Colonic mucosa (tissue), 4 donors: ENCODE results near the gene RARB. TPM values are rescaled to one million over a fixed set of nuclear protein-coding genes. Genes with fewer than 3 reads are reported as not detected.

Source experiments
- DNase-seq: peaks from one replicate; pipeline ENCODE4 v3.0.0-alpha.2; 2020
- H3K27ac ChIP-seq: fragments of 200-600 bp; one replicate; pipeline ENCODE4 v1.8.0; 2021
- H3K27me3 ChIP-seq: fragments of 200-600 bp; one replicate; pipeline ENCODE4 v1.8.0; 2021
- H3K36me3 ChIP-seq: fragments of 200-600 bp; one replicate; pipeline ENCODE4 v1.8.0; 2021
- H3K4me1 ChIP-seq: fragments of 200-600 bp; one replicate; pipeline ENCODE4 v1.8.0; 2021; ENCODE audit warnings: mild to moderate bottlenecking
- H3K4me3 ChIP-seq: fragments of 200-600 bp; one replicate; pipeline ENCODE4 v1.8.0; 2021
- H3K9ac ChIP-seq, 2 donors: one replicate each; pipeline ENCODE4 v1.7.0; 2013; ENCODE audit warnings: control low read depth in 2 of 2, low read depth in 2 of 2, low read length in 2 of 2
- H3K9me3 ChIP-seq: fragments of 200-600 bp; one replicate; pipeline ENCODE4 v1.8.0; 2021
- CTCF ChIP-seq: fragments of 200-600 bp; IDR thresholded peaks from one replicate; pipeline ENCODE4 v1.8.0; 2022; ENCODE audit warnings: antibody characterized with exemption, mild to moderate bottlenecking
- intact Hi-C: fragments of 100-400 bp; cut with DNase I; formaldehyde crosslinking; loops from one replicate; pipeline ENCODE4 v1.14.1; 2022
- total RNA-seq, 2 donors: library from RNA; stranded (reverse); fragmentation: NEBNext Ultra II Directional in 1 of 2; extraction: Animal tissue kit (Norgen Biotek cat#: 25700) in 1 of 2; gene quantifications; one replicate each; pipeline ENCODE4 v1.2.1, GENCODE V29; 2021
- donor health status: healthy.
- donor health status: DM: no; HTN: no; CAD: no.
- donor health status: DM: no; HTN: no; CAD: no.

Gene RARB
- total RNA-seq, 2 donors from 2014 or later = 0.54 to 0.74 TPM

GRCh38 chr3:25555695-25556437 lies 127.8 kb downstream of the RARB start:
- no peak for DNase-seq
- Histone ChIP-seq H3K27ac (no peak overlapping the region), H3K9me3 (no peaks in the 10 kb centered on the region), H3K36me3 (no peaks in the 10 kb centered on the region), H3K4me1 (no peaks in the 10 kb centered on the region), H3K4me3 (no peak overlapping the region), H3K27me3 (no peaks in the 10 kb centered on the region), H3K9ac (no peak overlapping the region)
- TF ChIP-seq CTCF = no peak
- intact Hi-C loops = no loop called here

- no peak for DNase-seq
- intact Hi-C loops = no loop called here
- no peak overlapping the region for H3K9ac ChIP-seq
- TF ChIP-seq CTCF = no peak
- no peaks in the 10 kb centered on the region for H3K27me3 ChIP-seq
- no peak overlapping the region for H3K4me3 ChIP-seq
- H3K36me3 ChIP-seq = no peaks in the 10 kb centered on the region
- H3K27ac ChIP-seq = no peak overlapping the region
- no peaks in the 10 kb centered on the region for H3K9me3 ChIP-seq
- H3K4me1 ChIP-seq = no peaks in the 10 kb centered on the region
Measured at GRCh38 chr3:25556447-25556846, 128.4 kb downstream of the RARB start.

- H3K27ac ChIP-seq = no peak overlapping the region
- DNase-seq = no peak
- no peaks in the 10 kb centered on the region for H3K36me3 ChIP-seq
- no peaks in the 10 kb centered on the region for H3K4me1 ChIP-seq
- H3K9ac ChIP-seq = no peak overlapping the region
- no peaks in the 10 kb centered on the region for H3K27me3 ChIP-seq
- no peak overlapping the region for H3K4me3 ChIP-seq
- intact Hi-C loops = no loop called here
- no peaks in the 10 kb centered on the region for H3K9me3 ChIP-seq
- TF ChIP-seq CTCF = no peak
Measured at GRCh38 chr3:25557694-25558093, 129.6 kb downstream of the RARB start.

GRCh38 chr3:25558121-25558520 lies 130.1 kb downstream of the RARB start:
- H3K9ac ChIP-seq = no peak overlapping the region
- H3K36me3 ChIP-seq = no peaks in the 10 kb centered on the region
- DNase-seq = no peak
- no peaks in the 10 kb centered on the region for H3K4me1 ChIP-seq
- H3K27me3 ChIP-seq = no peaks in the 10 kb centered on the region
- no peaks in the 10 kb centered on the region for H3K9me3 ChIP-seq
- intact Hi-C loops = no loop called here
- H3K27ac ChIP-seq = no peak overlapping the region
- H3K4me3 ChIP-seq = no peak overlapping the region
- no peak for TF ChIP-seq CTCF

- no peaks in the 10 kb centered on the region for H3K27me3 ChIP-seq
- H3K27ac ChIP-seq = no peak overlapping the region
- no peaks in the 10 kb centered on the region for H3K4me1 ChIP-seq
- no peak for TF ChIP-seq CTCF
- intact Hi-C loops = no loop called here
- H3K36me3 ChIP-seq = no peaks in the 10 kb centered on the region
- H3K4me3 ChIP-seq = no peak overlapping the region
- DNase-seq = no peak
- H3K9me3 ChIP-seq = no peaks in the 10 kb centered on the region
- H3K9ac ChIP-seq = no peak overlapping the region
Measured at GRCh38 chr3:25558796-25559195, 130.7 kb downstream of the RARB start.
